Measurements from ENCODE around the gene MAP3K5.

DNA sequence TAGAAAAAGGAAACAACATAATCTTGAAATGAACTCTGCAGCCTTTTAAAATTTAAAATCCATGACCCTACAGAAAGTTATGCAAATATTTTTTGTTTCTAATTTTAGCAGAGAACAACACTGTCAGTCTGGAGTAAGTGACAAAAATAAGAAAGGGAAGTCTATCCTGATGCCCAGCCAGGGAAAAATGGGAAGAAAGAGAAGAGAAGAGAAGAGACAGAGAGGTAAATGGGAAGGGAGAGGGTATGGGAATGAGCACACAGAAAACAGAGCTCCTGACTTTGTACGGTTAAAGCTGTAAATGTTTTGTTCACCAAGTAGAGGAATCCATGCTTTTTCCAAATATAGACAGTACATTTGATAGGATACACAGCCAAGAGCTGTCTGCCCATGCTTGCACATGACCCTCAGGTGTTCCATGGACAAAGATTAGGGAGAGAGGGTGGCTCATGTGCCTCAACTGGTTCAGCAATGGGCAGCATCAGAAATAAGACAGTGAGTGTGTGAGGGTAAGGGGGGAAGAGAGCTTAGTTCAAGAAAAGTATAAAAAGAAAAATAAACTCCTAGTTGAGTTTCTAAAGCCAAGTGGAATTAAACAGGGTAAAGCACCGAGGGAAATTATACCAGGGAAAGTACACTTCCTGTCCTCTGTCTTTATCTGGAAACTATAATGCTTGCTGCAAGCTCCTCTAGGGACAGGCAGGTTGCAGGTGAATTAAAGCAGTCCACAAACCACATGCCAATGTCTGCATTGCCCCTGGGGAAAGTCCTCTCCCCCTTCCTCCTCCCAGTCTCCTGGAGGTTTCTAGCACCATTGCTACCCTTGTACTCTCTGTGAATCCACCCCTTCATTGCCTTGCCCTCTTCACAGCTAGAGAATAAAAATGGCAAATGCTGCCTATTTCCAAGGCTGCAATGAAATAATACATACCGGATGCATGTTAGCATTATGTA is 30.0 kb downstream of the MAP3K5 start:
- TF ChIP-seq, protein P1, sequence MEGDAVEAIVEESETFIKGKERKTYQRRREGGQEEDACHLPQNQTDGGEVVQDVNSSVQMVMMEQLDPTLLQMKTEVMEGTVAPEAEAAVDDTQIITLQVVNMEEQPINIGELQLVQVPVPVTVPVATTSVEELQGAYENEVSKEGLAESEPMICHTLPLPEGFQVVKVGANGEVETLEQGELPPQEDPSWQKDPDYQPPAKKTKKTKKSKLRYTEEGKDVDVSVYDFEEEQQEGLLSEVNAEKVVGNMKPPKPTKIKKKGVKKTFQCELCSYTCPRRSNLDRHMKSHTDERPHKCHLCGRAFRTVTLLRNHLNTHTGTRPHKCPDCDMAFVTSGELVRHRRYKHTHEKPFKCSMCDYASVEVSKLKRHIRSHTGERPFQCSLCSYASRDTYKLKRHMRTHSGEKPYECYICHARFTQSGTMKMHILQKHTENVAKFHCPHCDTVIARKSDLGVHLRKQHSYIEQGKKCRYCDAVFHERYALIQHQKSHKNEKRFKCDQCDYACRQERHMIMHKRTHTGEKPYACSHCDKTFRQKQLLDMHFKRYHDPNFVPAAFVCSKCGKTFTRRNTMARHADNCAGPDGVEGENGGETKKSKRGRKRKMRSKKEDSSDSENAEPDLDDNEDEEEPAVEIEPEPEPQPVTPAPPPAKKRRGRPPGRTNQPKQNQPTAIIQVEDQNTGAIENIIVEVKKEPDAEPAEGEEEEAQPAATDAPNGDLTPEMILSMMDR (IDR thresholded peaks at IDR 0.05): no peak
- TF ChIP-seq POLR2A (IDR thresholded peaks at IDR 0.05) (no peak), POLR2AphosphoS5 (IDR thresholded peaks at IDR 0.05) (no peak)
